ENCODE measurements around the gene YWHAE.
A peak's percentile ranks its signal among the peaks of the same experiment; 100 is the strongest.
"Not testable (repeated sequence)": the region's sequence is repeated elsewhere in the genome, so short reads cannot be mapped to it uniquely, and the experiment has no call there.

Gene YWHAE

GRCh38 chr17:1373707-1374237 lies 26.2 kb downstream of the YWHAE start:
- DNase-seq (ENCODE audit: low spot score): no peak

- no peak for DNase-seq (ENCODE audit: low spot score)
These were observed 27.4 kb downstream of the YWHAE start for GRCh38 chr17:1372618-1373017.

- no peak for DNase-seq (ENCODE audit: low spot score)
These were observed 28.0 kb downstream of the YWHAE start for GRCh38 chr17:1371893-1372590.

GRCh38 chr17:1368588-1368987 lies 31.4 kb downstream of the YWHAE start:
- no peak for DNase-seq (ENCODE audit: low spot score)

- no peak for DNase-seq (ENCODE audit: low spot score)
These were observed 32.7 kb downstream of the YWHAE start for GRCh38 chr17:1367351-1367745.

- DNase-seq (ENCODE audit: low spot score): no peak
These were observed 33.8 kb downstream of the YWHAE start for GRCh38 chr17:1366234-1366633.

GRCh38 chr17:1365445-1366039 lies 34.5 kb downstream of the YWHAE start:
- peak; percentile 81 for DNase-seq (ENCODE audit: low spot score)

- DNase-seq (ENCODE audit: low spot score): peak; percentile 40
These were observed 37.1 kb downstream of the YWHAE start for GRCh38 chr17:1362964-1363363.

- no peak for DNase-seq (ENCODE audit: low spot score)
These were observed 37.8 kb downstream of the YWHAE start for GRCh38 chr17:1362065-1362848.

- no peak for DNase-seq (ENCODE audit: low spot score)
These were observed 39.0 kb downstream of the YWHAE start for GRCh38 chr17:1360975-1361374.

GRCh38 chr17:1360315-1360714 lies 39.7 kb downstream of the YWHAE start:
- not testable (repeated sequence) for DNase-seq (ENCODE audit: low spot score)

GRCh38 chr17:1354030-1354429 lies 46.0 kb downstream of the YWHAE start:
- DNase-seq (ENCODE audit: low spot score): no peak

- not testable (repeated sequence) for DNase-seq (ENCODE audit: low spot score)
These were observed 47.5 kb downstream of the YWHAE start for GRCh38 chr17:1352530-1352929.

GRCh38 chr17:1351971-1352370 lies 48.1 kb downstream of the YWHAE start:
- no peak for DNase-seq (ENCODE audit: low spot score)

GRCh38 chr17:1351275-1351674 lies 48.7 kb downstream of the YWHAE start:
- DNase-seq (ENCODE audit: low spot score): no peak

- peak; percentile 11 for DNase-seq (ENCODE audit: low spot score)
These were observed 52.3 kb downstream of the YWHAE start for GRCh38 chr17:1347589-1348323.

GRCh38 chr17:1344521-1344920 lies 55.5 kb downstream of the YWHAE start:
- DNase-seq (ENCODE audit: low spot score): no peak

GRCh38 chr17:1343554-1343953 lies 56.5 kb downstream of the YWHAE start:
- DNase-seq (ENCODE audit: low spot score): no peak

- no peak for DNase-seq (ENCODE audit: low spot score)
These were observed 59.7 kb downstream of the YWHAE start for GRCh38 chr17:1340371-1340770.

- no peak for DNase-seq (ENCODE audit: low spot score)
These were observed 68.3 kb downstream of the YWHAE start for GRCh38 chr17:1331708-1332107.

- DNase-seq (ENCODE audit: low spot score): no peak
These were observed 70.2 kb downstream of the YWHAE start for GRCh38 chr17:1329745-1330343.

GRCh38 chr17:1328437-1328836 lies 71.6 kb downstream of the YWHAE start:
- DNase-seq (ENCODE audit: low spot score): no peak

Measured in globus pallidus (tissue), 1 donor.